ENCODE data around the gene PRPSAP2.
"Not testable (repeated sequence)": the region's sequence is repeated elsewhere in the genome, so short reads cannot be mapped to it uniquely, and the experiment has no call there.

Gene PRPSAP2

GRCh38 chr17:18889658-18890057 is 31.7 kb downstream of the PRPSAP2 start:
- DNase-seq, result no peak

DNA sequence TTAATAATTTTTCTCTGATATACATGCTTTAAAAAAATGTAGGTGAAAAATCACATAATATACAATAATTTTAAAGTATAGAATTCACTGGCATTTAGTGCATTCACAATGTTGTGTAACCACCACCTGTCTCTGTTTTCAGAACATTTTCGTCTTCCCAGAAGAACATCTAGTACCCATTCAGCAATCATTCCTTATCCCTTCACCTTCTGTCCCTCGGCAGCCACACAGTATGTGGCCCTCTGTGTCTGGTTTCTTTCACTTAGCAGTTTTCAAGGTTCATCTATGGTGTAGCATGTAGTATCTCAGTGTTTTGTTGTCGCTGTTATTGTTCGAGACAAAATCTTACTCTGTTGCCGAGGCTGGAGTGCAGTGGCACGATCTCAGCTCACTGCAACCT is 33.6 kb downstream of the PRPSAP2 start:
- no peak for DNase-seq

DNA sequence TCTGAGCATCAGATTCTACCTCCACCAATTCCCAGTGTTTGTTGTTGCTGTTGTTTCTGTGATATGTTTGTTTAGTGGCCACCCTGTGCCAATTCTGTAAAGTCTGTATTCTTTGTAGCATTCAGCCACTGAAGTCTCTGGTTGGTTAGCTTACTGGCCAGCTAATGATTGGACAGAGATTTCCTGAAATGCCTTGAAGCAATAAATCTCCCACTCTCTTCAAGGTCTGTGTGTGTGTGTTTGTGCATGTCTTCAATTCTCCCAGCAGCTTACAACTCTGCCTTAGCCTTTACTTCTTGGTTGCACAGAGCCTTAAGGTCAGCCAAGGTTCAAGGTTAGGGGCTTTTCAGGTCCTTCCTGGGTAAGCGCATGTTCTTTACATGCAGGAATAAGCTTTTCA is 38.2 kb downstream of the PRPSAP2 start:
- DNase-seq, result no peak

GRCh38 chr17:18896947-18897346 is 39.0 kb downstream of the PRPSAP2 start:
- no peak for DNase-seq

DNA sequence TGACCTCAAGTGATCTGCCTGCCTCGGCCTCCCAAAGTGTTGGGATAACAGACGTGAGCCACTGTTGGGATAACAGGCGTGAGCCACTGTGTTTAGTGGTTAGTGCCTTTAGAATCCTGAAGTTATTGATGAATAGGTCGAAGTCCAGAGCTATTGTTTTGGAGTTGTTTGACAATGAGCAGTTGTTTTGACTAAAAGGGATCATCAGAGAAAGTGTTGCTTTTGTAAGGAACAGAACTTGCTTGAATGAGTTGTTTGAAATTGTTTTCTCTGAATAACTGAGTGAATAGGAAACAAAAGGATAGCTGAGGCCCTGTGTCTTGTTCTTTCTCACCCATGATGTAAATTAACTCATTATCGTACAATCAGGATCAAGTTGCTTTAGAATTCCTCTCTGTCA is 46.6 kb downstream of the PRPSAP2 start:
- no peak for DNase-seq

DNA sequence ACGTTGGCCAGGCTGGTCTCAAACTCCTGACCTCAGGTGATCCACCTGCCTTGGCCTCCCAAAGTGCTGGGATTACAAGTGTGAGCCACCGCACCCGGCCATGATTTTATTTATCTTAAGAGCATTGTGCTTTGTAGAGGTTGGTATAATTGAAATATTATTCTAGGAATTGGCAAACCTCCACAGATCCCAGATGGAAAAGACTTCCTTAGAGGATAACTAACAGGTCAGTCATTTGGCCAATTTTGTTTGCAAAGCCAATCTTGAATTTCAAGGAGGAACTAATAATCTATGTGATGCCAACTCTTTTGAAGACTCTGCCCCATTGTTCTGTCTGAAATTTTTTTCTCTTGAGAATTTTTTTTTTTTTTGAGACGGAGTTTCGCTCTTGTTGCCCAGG is 47.3 kb downstream of the PRPSAP2 start:
- DNase-seq, result no peak

DNA sequence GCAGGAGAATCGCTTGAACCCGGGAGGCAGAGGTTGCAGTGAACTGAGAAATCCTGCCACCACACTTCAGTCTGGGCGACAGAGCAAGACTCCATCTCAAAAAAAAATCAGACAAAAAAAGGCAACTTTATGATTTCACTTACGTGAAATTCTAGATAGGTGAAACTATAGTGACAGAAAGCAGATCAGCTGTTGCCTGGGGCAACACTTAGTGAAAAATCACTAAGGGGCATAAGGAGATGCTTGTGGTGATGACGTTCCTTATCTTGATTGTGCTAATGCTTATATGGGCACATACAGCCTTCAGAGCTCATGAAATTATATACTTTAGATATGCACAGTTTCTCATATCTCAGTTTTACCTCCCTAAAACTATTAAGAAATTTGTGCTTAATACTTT is 52.4 kb downstream of the PRPSAP2 start:
- DNase-seq, result no peak

DNA sequence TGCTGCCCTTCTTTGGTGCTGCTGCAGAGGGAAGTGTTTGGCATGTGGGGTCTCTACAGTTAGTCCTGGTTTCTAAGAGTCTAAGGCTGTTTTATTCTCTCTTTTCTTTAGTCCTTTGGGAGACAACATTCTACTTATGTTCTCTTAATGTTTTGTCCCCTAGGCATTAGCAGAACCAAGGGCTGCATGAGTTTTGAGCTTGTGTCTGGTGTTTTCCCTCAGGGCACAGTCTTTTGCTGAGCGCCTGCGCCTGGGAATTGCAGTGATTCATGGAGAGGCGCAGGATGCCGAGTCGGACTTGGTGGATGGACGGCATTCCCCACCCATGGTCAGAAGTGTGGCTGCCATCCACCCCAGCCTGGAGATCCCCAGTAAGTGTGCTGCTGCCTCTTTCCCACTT is 53.0 kb downstream of the PRPSAP2 start:
- DNase-seq, result no peak

- no peak for DNase-seq
Measured at GRCh38 chr17:18916816-18917500, 59.0 kb downstream of the PRPSAP2 start.

GRCh38 chr17:18917506-18918032 is 59.6 kb downstream of the PRPSAP2 start:
- DNase-seq, result no peak

- DNase-seq, result no peak
Measured at GRCh38 chr17:18919963-18920362, 62.0 kb downstream of the PRPSAP2 start.

GRCh38 chr17:18920911-18921441 is 63.0 kb downstream of the PRPSAP2 start:
- no peak for DNase-seq

DNA sequence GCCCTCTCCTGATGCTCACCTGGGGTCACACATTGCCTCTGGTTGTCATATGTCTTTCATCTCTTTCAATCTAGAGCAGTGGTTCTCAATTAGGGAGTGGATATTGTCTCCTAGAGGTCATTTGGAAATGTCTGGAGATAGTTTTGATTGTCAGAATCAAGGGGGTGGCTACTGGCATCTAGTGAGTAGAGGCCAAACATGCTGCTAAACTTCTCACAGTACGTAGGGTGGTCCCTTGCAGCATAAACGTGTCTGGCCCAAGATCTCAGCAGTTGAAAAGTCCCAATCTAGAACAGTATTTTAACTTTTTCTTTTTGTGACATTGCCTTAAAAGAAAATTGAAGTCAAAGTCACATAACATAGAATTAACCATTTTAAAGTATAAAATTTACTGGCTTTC is 63.6 kb downstream of the PRPSAP2 start:
- no peak for DNase-seq

DNA sequence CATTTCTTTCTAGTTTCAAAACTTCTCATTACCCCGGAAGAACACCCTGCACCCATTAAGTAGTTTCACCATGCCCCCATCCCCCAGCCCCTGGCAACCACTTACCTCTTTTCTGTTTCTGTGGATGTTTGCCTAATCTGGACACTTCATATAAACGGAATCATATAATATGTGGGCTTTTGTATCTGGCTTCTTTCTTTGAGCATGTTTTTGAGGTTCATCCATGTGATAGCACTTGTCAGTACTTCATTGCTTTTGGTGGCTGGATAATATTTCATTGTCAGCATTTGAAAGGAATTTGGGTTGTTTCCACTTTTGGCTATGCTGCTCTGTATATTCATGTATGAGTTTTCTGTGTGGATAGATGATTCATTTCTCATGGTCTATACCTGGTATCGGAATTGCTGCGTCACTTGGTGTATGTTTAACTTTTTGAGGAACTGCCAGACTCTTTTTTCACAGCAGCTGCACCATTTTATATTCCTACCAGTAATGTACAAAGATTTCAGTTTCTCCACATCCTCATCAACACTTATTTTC is 64.1 kb downstream of the PRPSAP2 start:
- no peak for DNase-seq

DNA sequence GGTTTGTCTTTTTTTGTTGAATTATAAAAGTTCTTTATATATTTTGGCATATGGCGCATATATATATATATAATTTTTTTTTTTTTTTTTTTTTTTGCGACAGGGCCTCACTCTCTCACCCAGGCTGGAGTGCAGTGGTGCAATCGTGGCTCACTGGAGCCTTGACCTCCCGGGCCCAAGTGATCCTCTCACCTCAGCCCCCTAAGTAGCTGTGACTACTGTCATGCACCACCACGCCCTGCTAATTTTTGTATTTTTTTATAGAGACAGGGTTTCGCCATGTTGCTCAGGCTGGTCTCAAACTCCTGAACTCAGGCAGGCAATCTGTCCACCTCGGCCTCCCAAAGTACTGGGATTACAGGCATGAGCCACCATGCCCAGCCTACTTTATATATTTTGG is 64.7 kb downstream of the PRPSAP2 start:
- not testable (repeated sequence) for DNase-seq

GRCh38 chr17:18925187-18925586 is 67.3 kb downstream of the PRPSAP2 start:
- DNase-seq, result no peak

- no peak for DNase-seq
Measured at GRCh38 chr17:18928628-18929125, 70.7 kb downstream of the PRPSAP2 start.

- DNase-seq, result no peak
Measured at GRCh38 chr17:18932360-18933055, 74.6 kb downstream of the PRPSAP2 start.

DNA sequence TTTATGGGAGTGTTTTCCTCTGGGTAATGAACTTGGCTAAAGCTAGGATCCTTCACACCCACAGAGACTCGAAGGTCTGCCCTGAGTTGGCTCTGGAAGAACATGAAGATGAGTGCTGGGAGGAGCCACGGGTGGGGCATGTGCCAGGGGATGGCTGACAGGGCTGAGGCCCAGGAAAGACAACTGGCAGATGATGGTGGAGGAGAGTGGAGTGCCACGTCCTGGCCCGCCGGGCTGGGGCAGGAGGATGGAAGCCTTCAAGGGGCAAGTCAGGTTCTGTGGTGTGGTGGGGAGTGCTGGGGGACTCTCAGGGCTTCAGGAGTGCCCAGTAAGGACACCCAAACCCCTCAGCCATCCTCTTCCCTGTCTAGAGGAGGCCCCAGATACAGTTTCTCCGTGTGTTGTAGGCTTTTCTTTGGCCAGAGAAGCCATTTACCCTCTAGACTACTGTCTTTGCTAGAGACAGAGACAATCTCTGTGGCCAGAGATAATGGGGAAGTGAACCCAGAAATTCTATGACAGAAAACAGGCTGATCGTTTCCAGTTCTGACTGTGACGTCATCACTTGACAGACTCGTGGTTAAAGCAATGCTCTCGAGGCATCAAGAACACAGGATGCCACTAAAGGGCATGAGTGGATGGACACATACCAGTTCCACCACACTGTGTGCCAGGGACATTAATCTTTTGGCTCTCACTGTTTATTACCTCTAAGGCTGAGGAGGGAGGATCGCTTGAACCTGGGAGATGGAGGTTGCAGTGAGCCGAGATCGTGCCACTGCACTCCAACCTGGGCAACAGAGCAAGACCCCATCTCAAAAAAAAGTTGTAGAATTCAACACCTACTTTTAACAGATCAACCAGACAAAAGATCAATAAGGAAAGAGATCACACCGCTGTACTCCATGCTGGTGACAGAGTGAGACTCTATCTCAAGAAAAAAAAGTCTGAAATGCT is 75.4 kb downstream of the PRPSAP2 start:
- DNase-seq, result no peak

GRCh38 chr17:18937981-18938691 is 80.2 kb downstream of the PRPSAP2 start:
- no peak for DNase-seq

DNA sequence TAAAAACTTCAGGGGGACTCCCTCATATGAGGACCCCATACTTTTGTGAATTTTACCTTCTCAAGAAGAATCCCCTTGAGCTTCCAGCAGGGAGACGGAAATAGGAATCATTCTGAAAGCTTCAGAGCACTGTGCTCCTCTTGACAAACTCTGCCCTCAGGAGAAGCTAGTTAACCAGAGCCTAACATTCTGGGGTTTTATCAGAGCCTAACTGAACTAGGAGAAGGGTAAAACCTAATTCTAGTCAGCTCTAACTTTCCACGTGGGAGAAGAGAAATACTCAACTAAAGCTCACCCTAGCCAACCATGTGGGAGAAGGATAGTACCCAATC is 80.7 kb downstream of the PRPSAP2 start:
- no peak for DNase-seq

- DNase-seq, result no peak
Measured at GRCh38 chr17:18944646-18945045, 86.7 kb downstream of the PRPSAP2 start.
